Lung (tissue), 12 donors: ENCODE results near the gene MCTP1. TPM values are rescaled to one million over a fixed set of nuclear protein-coding genes. Genes with fewer than 3 reads are reported as not detected.
"Not testable (repeated sequence)": the region's sequence is repeated elsewhere in the genome, so short reads cannot be mapped to it uniquely, and the experiment has no call there.

Source experiments
- ATAC-seq: fragments of 200-7000 bp; cut with Tn5 transposase; one replicate; pipeline ENCODE4 v1.9.1; 2020; ENCODE audit warnings: moderate number of reproducible peaks; ENCODE audit not compliant: insufficient read depth, low FRiP score
- DNase-seq, 3 donors: peaks; one replicate each; pipeline ENCODE4 v3.0.0-alpha.2; 2013 to 2017
- H3K27ac ChIP-seq, 2 donors: one replicate each; pipeline ENCODE4 v1.5.1; 2013; ENCODE audit warnings: mild to moderate bottlenecking in 2 of 2, moderate library complexity in 2 of 2, control low read depth in 1 of 2, inconsistent platforms in 1 of 2, low read depth in 1 of 2, low read length in 1 of 2
- H3K27me3 ChIP-seq, 3 donors: one replicate each; pipeline ENCODE4 v1.5.1; 2013; ENCODE audit warnings: low read length in 2 of 3; ENCODE audit not compliant: control insufficient read depth in 3 of 3, insufficient read depth in 3 of 3
- H3K36me3 ChIP-seq, 4 donors: one replicate each; pipeline ENCODE4 v1.5.1; 2013; ENCODE audit warnings: low read length in 4 of 4, mild to moderate bottlenecking in 1 of 4, moderate library complexity in 1 of 4; ENCODE audit not compliant: control insufficient read depth in 4 of 4, insufficient read depth in 4 of 4
- H3K4me1 ChIP-seq, 5 donors: one replicate each; pipeline ENCODE4 v1.5.1; 2013; ENCODE audit warnings: low read length in 5 of 5, mild to moderate bottlenecking in 2 of 5, moderate library complexity in 1 of 5; ENCODE audit not compliant: control insufficient read depth in 5 of 5, insufficient read depth in 5 of 5
- H3K4me3 ChIP-seq: one replicate; pipeline ENCODE4 v1.5.1; 2013; ENCODE audit warnings: mild to moderate bottlenecking, control low read depth, moderate library complexity
- H3K9ac ChIP-seq, 2 donors: one replicate each; pipeline ENCODE4 v1.5.1; 2013; ENCODE audit warnings: low read length in 2 of 2, control low read depth in 1 of 2; ENCODE audit not compliant: insufficient read depth in 1 of 2
- H3K9me3 ChIP-seq, 4 donors: one replicate each; pipeline ENCODE4 v1.5.1; 2013; ENCODE audit warnings: low read length in 3 of 4, mild to moderate bottlenecking in 1 of 4, moderate library complexity in 1 of 4; ENCODE audit not compliant: control insufficient read depth in 4 of 4, insufficient read depth in 3 of 4
- CTCF ChIP-seq: IDR thresholded peaks from 2 replicates; pipeline ENCODE4 v1.5.1; 2012; ENCODE audit warnings: mild to moderate bottlenecking; ENCODE audit errors: control extremely low read depth, extremely low read depth
- WGBS, 2 donors: extraction: QIAGEN DNeasy Blood & Tissue Kit; methylation state at CpG; one replicate each; pipeline ENCODE4 v1.1.7; 2013; 5-methylcytosine and 5-hydroxymethylcytosine counted together
- polyA plus RNA-seq, 2 donors: library from polyadenylated mRNA; stranded (reverse); fragments of 200-250 nt; gene quantifications; one replicate each; pipeline ENCODE4 v1.2.1, GENCODE V29; 2013
- total RNA-seq, 2 donors: library from RNA; depleted of rRNA in 1 of 2; stranded (reverse); fragments of >200 nt in 1 of 2; gene quantifications; one replicate each; pipeline ENCODE4 v1.2.1, GENCODE V29; 2014 to 2021
- donor health status: control.
- donor health status: control.
- donor health status: Bipolar disorder and iron deficiency.
- donor health status: healthy.
- donor health status: DM: yes; HTN: yes; CAD: no.

MCTP1 gene
- total and polyA plus RNA-seq, 4 donors, result 5.8 to 34.8 (median 27.4) TPM

- ATAC-seq (no peak), DNase-seq (no peak)
- no peak for TF ChIP-seq CTCF
- Histone ChIP-seq H3K36me3 (peaks cover 0 to 1% (median 0%) of the 10 kb centered on the region in 4 donors), H3K9ac (no peak overlapping the region), H3K4me3 (no peak overlapping the region), H3K4me1 (no peaks in the 10 kb centered on the region), H3K9me3 (peaks cover 0 to 1% (median 0%) of the 10 kb centered on the region in 4 donors), H3K27ac (no peak overlapping the region), H3K27me3 (no peaks in the 10 kb centered on the region)
- 85 to 86% methylated on average over 4 of the region's 4 CpGs for WGBS, 2 donors
Observed at GRCh38 chr5:94849324-94849723, 435.6 kb downstream of the MCTP1 start.

GRCh38 chr5:94847726-94848125, 437.2 kb downstream of the MCTP1 start:
- Histone ChIP-seq H3K27ac (no peak overlapping the region), H3K4me1 (no peaks in the 10 kb centered on the region), H3K9me3 (peaks cover 0 to 1% (median 0%) of the 10 kb centered on the region in 4 donors), H3K36me3 (peaks cover 0 to 1% (median 0%) of the 10 kb centered on the region in 4 donors), H3K4me3 (no peak overlapping the region), H3K27me3 (no peaks in the 10 kb centered on the region), H3K9ac (no peak overlapping the region)
- WGBS, 2 donors, result 81 to 88% methylated on average over 2 of the region's 2 CpGs
- TF ChIP-seq CTCF, result no peak
- no peak for ATAC-seq
- DNase-seq, result no peak

- Histone ChIP-seq H3K27me3 (no peaks in the 10 kb centered on the region), H3K36me3 (peaks cover 0 to 1% (median 0%) of the 10 kb centered on the region in 4 donors), H3K9me3 (peaks cover 0 to 1% (median 0%) of the 10 kb centered on the region in 4 donors), H3K9ac (no peak overlapping the region), H3K4me1 (no peaks in the 10 kb centered on the region), H3K4me3 (no peak overlapping the region), H3K27ac (no peak overlapping the region)
- ATAC-seq (no peak), DNase-seq (no peak)
- WGBS, 2 donors, result 83 to 94% methylated on average over 4 of the region's 4 CpGs
- no peak for TF ChIP-seq CTCF
Observed at GRCh38 chr5:94847019-94847418, 437.9 kb downstream of the MCTP1 start.

- not testable (repeated sequence) for H3K9me3 ChIP-seq, H3K4me1 ChIP-seq, H3K9ac ChIP-seq, DNase-seq, H3K27ac ChIP-seq, H3K4me3 ChIP-seq, ATAC-seq, H3K27me3 ChIP-seq, H3K36me3 ChIP-seq
- WGBS, 2 donors, result 97 to 100% methylated on average over 1 of the region's 1 CpG
Observed at GRCh38 chr5:94845696-94846095, 439.2 kb downstream of the MCTP1 start.
